H1 (cell line): ENCODE results near the gene TECR. TPM values are rescaled to one million over a fixed set of nuclear protein-coding genes. Genes with fewer than 3 reads are reported as not detected.

Experiments used
- BACH1 ChIP-seq: IDR thresholded peaks from 2 replicates; pipeline ENCODE4 v1.6.1; 2012; ENCODE audit warnings: low read length, improper control_type of control experiment
- HDAC6 ChIP-seq: IDR thresholded peaks from one replicate; pipeline ENCODE4 v1.7.1; 2012; ENCODE audit warnings: low read depth, mild to moderate bottlenecking, inconsistent platforms, low read length, moderate library complexity
- PHF8 ChIP-seq: fragments of 200-600 bp; sonication (generic); conservative IDR thresholded peaks from 2 replicates; pipeline ENCODE4 v1.7.1; 2012; ENCODE audit warnings: low read depth, mild to moderate bottlenecking, inconsistent platforms, low read length, moderate library complexity
- RXRA ChIP-seq: IDR thresholded peaks from 2 replicates; pipeline ENCODE4 v1.6.1; 2011; ENCODE audit warnings: low read depth, mild to moderate bottlenecking, low read length, moderate library complexity; ENCODE audit not compliant: insufficient read depth
- TAF7 ChIP-seq: optimal IDR thresholded peaks from 2 replicates; pipeline ENCODE3; 2011; ENCODE audit warnings: low read depth, mild to moderate bottlenecking, inconsistent platforms, low read length, moderate library complexity, borderline replicate concordance
- TEAD4 ChIP-seq: IDR thresholded peaks from 2 replicates; pipeline ENCODE4 v1.6.1; 2012; ENCODE audit warnings: low read depth, low read length, inconsistent platforms, mixed read lengths
- USF2 ChIP-seq: IDR thresholded peaks from 2 replicates; pipeline ENCODE4 v1.6.1; 2011; ENCODE audit warnings: low read length, improper control_type of control experiment
- polyA plus RNA-seq, 7 experiments: library from polyadenylated mRNA; depleted of rRNA in 3 of 7; stranded (reverse) in 5 of 7; unstranded in 2 of 7; fragments of >200 nt in 5 of 7; fragments of 200-250 nt in 2 of 7; gene quantifications; 1 replicate in 5 of 7; 2 replicates in 1 of 7; 4 replicates in 1 of 7; pipeline versions ENCODE4 v1.2.1 to v1.2.3, GENCODE V29; 2011 to 2013; ENCODE audit warnings: missing spikeins in 2 of 7, mixed read lengths in 2 of 7
- total RNA-seq: library from RNA; stranded (reverse); fragmentation: NEBNext Ultra II Directional; extraction: Animal tissue kit (Norgen Biotek cat#: 25700); gene quantifications from 2 replicates; pipeline ENCODE4 v1.2.1, GENCODE V29; 2021

The TECR gene
- total and polyA plus RNA-seq, 2 of the 8 experiments (the other 6 are each of a cell fraction or from before 2014, with no cell fraction given) = 172 to 405 TPM

DNA sequence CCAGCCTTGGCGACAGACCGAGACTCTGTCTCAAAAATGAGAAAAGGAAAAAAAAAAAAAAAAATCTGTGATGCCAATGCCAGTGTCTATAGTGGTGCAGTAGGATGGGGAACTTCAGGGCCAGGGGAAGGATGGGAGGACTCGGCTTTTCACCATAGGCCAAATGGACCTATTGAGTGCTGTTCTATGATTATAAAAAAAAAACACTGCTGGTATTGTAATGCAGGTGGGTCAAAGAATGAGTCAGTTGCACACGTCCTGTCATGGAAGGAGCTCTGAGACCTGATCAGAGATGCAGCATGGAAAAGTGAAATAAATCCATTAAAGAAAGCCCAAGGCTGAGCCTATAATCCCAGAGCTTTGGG lies 18.2 kb upstream of the TECR start (continued):
- TF ChIP-seq RXRA = no peak
- TF ChIP-seq USF2 = no peak
- no peak for TF ChIP-seq HDAC6
- TF ChIP-seq TEAD4 = no peak
- TF ChIP-seq BACH1 = no peak
- no peak for TF ChIP-seq TAF7
- TF ChIP-seq PHF8 = no peak
